GM12875 (cell line): ENCODE data around the gene TSSC4.

Experiments
- H3K4me3 ChIP-seq: one replicate; pipeline ENCODE4 v1.5.1; 2011; ENCODE audit warnings: low read depth, low read length, control low read depth
- CTCF ChIP-seq: IDR thresholded peaks from 2 replicates; pipeline ENCODE4 v1.5.1; 2011; ENCODE audit warnings: low read depth, mild to moderate bottlenecking, control low read depth, inconsistent platforms, low read length, moderate library complexity, borderline replicate concordance; ENCODE audit not compliant: insufficient read depth

TSSC4 gene

GRCh38 chr11:2393111-2393868 is 7.3 kb upstream of the TSSC4 start:
- H3K4me3 ChIP-seq, result no peak overlapping the region
- TF ChIP-seq CTCF, result no peak

GRCh38 chr11:2393941-2394817 is 6.4 kb upstream of the TSSC4 start:
- no peak overlapping the region for H3K4me3 ChIP-seq
- TF ChIP-seq CTCF, result peak; percentile 18; the same call in 1 of the 2 replicates

GRCh38 chr11:2394818-2395105 is 5.8 kb upstream of the TSSC4 start:
- TF ChIP-seq CTCF, result no peak

GRCh38 chr11:2395211-2395730 is 5.3 kb upstream of the TSSC4 start:
- no peak overlapping the region for H3K4me3 ChIP-seq
- no peak for TF ChIP-seq CTCF

More at GRCh38 chr11:2394818-2395105, 5.8 kb upstream of the TSSC4 start:
- no peak overlapping the region for H3K4me3 ChIP-seq

- no peak overlapping the region for H3K4me3 ChIP-seq
- no peak for TF ChIP-seq CTCF
These were observed 4.7 kb upstream of the TSSC4 start for GRCh38 chr11:2395856-2396255.

- no peak for TF ChIP-seq CTCF
- no peak overlapping the region for H3K4me3 ChIP-seq
These were observed 4.1 kb upstream of the TSSC4 start for GRCh38 chr11:2396471-2396870.

GRCh38 chr11:2397005-2397404 is 3.5 kb upstream of the TSSC4 start:
- no peak for TF ChIP-seq CTCF
- no peak overlapping the region for H3K4me3 ChIP-seq
